Measurements from ENCODE around the gene EYS. TPM values are rescaled to one million over a fixed set of nuclear protein-coding genes. Genes with fewer than 3 reads are reported as not detected.

Gene EYS
- polyA plus RNA-seq, 2 of the 4 experiments (the other 2 are of a cell fraction): 0.03 to 0.06 TPM

- Histone ChIP-seq H3K4me3 (no peak overlapping the region), H3K9me3 (no peaks in the 10 kb centered on the region), H3K4me2 (no peak overlapping the region), H3K4me1 (no peaks in the 10 kb centered on the region), H3K27ac (no peak overlapping the region)
- DNase-seq (ENCODE audit: low read depth in 1 of 2, low spot score in 1 of 2) (no peak), ATAC-seq (no peak), FAIRE-seq (no peak)
- POLR2A ChIA-PET: no interaction called here
- WGBS (ENCODE audit: missing lambda C conversion rate): 86% methylated on average over 4 of the region's 4 CpGs
- no peak for TF ChIP-seq MAZ (IDR thresholded peaks at IDR 0.05; ENCODE audit: borderline replicate concordance, low read depth, low read length)
- CTCF ChIA-PET: no interaction called here
Observed at GRCh38 chr6:63999613-64000012, 1707.4 kb downstream of the EYS start.

GRCh38 chr6:63998991-63999390 is 1708.0 kb downstream of the EYS start:
- FAIRE-seq: no peak
- CTCF ChIA-PET: no interaction called here

GRCh38 chr6:63997734-63998133 is 1709.3 kb downstream of the EYS start:
- Histone ChIP-seq H3K27ac (no peak overlapping the region), H3K4me2 (no peak overlapping the region), H3K9me3 (no peaks in the 10 kb centered on the region), H3K4me3 (no peak overlapping the region), H3K4me1 (no peaks in the 10 kb centered on the region)
- FAIRE-seq (no peak), DNase-seq (ENCODE audit: low read depth in 1 of 2, low spot score in 1 of 2) (no peak), ATAC-seq (no peak)
- 11% methylated on average over 1 of the region's 1 CpG for WGBS (ENCODE audit: missing lambda C conversion rate)
- ChIA-PET POLR2A (no interaction called here), CTCF (no interaction called here)
- TF ChIP-seq BCL3 (IDR thresholded peaks at IDR 0.05): no peak
- TF ChIP-seq FOSB (CRISPR knock-in tag; IDR thresholded peaks at IDR 0.05): no peak
- no peak for TF ChIP-seq BHLHE40 (IDR thresholded peaks at IDR 0.05; ENCODE audit: low read depth, low read length)
- no peak for TF ChIP-seq E2F6 (IDR thresholded peaks at IDR 0.05; ENCODE audit: borderline replicate concordance, low read depth)
- no peak for TF ChIP-seq HOXB13 (CRISPR knock-in tag; IDR thresholded peaks at IDR 0.05; ENCODE audit: low read depth)
- TF ChIP-seq PHF8 (IDR thresholded peaks at IDR 0.05; ENCODE audit: borderline replicate concordance, low read depth): no peak
- TF ChIP-seq NR3C1 (IDR thresholded peaks at IDR 0.05): no peak

More at GRCh38 chr6:63998991-63999390, 1708.0 kb downstream of the EYS start:
- H3K4me3 ChIP-seq: no peak overlapping the region
- no peak overlapping the region for H3K27ac ChIP-seq
- ATAC-seq (no peak), DNase-seq (ENCODE audit: low read depth in 1 of 2, low spot score in 1 of 2) (no peak)
- no peak overlapping the region for H3K4me2 ChIP-seq
- TF ChIP-seq CBX8 (IDR thresholded peaks at IDR 0.05) (no peak), NR3C1 (IDR thresholded peaks at IDR 0.05) (no peak), REST (IDR thresholded peaks at IDR 0.05) (no peak), CBX2 (IDR thresholded peaks at IDR 0.05; ENCODE audit: borderline replicate concordance, low read depth) (no peak), ZSCAN20 (CRISPR knock-in tag; IDR thresholded peaks at IDR 0.05) (no peak), HDAC2 (IDR thresholded peaks at IDR 0.05) (no peak), KDM1A (IDR thresholded peaks at IDR 0.05; ENCODE audit: low read depth) (no peak), TP53 (CRISPR knock-in tag; IDR thresholded peaks at IDR 0.05) (no peak), HES2 (IDR thresholded peaks at IDR 0.05) (no peak), HOXB5 (CRISPR knock-in tag; IDR thresholded peaks at IDR 0.05) (no peak), RFX5 (IDR thresholded peaks at IDR 0.05) (no peak), SREBF2 (IDR thresholded peaks at IDR 0.05) (no peak), HOXA7 (CRISPR knock-in tag; IDR thresholded peaks at IDR 0.05) (no peak), MAFK (IDR thresholded peaks at IDR 0.05; ENCODE audit: partially characterized antibody) (no peak), POLR2AphosphoS2 (conservative IDR thresholded peaks at IDR 0.05; ENCODE audit: low read length) (no peak)
- no peaks in the 10 kb centered on the region for H3K9me3 ChIP-seq
- 68% methylated on average over 3 of the region's 3 CpGs for WGBS (ENCODE audit: missing lambda C conversion rate)
- H3K4me1 ChIP-seq: no peaks in the 10 kb centered on the region
- POLR2A ChIA-PET: no interaction called here

Data from A549 (cell line).